GM06990 (cell line): ENCODE data around the gene FIP1L1.
A peak's percentile ranks its signal among the peaks of the same experiment; 100 is the strongest.

ENCODE experiments used
- DNase-seq: peaks from one replicate; pipeline ENCODE4 v3.0.0-alpha.2; 2011; ENCODE audit not compliant: insufficient read length; ENCODE audit errors: extremely low read depth
- H3K27me3 ChIP-seq: replicated peaks from 2 replicates; pipeline ENCODE4 v1.6.0; 2011; ENCODE audit warnings: low read length; ENCODE audit not compliant: control insufficient read depth, insufficient read depth
- H3K36me3 ChIP-seq: 2 replicates; pipeline ENCODE4 v1.5.1; 2011; ENCODE audit warnings: low read length; ENCODE audit not compliant: control insufficient read depth, insufficient read depth
- H3K4me3 ChIP-seq: replicated peaks from 2 replicates; pipeline ENCODE4 v1.5.1; 2011; ENCODE audit warnings: low read depth, mild to moderate bottlenecking, control low read depth, low read length
- TF ChIP-seq, protein P1 (sequence below): IDR thresholded peaks from 2 replicates; pipeline ENCODE4 v1.5.1; 2011; ENCODE audit warnings: low read length, control low read depth, mild to moderate bottlenecking, inconsistent platforms; ENCODE audit not compliant: insufficient read depth, poor library complexity, severe bottlenecking

Gene FIP1L1

DNA sequence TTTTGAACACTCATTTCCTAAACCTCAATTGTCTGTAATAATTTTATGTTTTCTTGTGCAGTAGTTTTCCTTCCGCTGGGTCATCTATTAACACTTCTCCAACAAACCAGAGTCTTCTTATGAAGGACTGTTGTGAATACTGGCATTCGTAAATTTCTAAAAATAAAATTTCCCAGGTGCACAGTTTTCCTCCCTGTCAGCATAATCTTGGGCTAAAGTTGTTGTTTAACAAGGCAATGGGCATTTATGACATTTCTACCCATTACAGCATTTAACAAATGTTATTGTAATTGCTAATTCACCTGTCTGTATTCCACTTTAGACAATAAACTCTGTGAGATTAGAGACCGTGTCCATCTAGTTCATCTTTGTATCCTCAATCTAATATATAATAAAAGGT, 12.8 kb upstream of the FIP1L1 start:
- TF ChIP-seq, protein P1, sequence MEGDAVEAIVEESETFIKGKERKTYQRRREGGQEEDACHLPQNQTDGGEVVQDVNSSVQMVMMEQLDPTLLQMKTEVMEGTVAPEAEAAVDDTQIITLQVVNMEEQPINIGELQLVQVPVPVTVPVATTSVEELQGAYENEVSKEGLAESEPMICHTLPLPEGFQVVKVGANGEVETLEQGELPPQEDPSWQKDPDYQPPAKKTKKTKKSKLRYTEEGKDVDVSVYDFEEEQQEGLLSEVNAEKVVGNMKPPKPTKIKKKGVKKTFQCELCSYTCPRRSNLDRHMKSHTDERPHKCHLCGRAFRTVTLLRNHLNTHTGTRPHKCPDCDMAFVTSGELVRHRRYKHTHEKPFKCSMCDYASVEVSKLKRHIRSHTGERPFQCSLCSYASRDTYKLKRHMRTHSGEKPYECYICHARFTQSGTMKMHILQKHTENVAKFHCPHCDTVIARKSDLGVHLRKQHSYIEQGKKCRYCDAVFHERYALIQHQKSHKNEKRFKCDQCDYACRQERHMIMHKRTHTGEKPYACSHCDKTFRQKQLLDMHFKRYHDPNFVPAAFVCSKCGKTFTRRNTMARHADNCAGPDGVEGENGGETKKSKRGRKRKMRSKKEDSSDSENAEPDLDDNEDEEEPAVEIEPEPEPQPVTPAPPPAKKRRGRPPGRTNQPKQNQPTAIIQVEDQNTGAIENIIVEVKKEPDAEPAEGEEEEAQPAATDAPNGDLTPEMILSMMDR, result no peak
- Histone ChIP-seq H3K4me3 (peak overlapping the region; percentile 99), H3K27me3 (no peaks in the 10 kb centered on the region), H3K36me3 (no peaks in the 10 kb centered on the region)
- no peak for DNase-seq

DNA sequence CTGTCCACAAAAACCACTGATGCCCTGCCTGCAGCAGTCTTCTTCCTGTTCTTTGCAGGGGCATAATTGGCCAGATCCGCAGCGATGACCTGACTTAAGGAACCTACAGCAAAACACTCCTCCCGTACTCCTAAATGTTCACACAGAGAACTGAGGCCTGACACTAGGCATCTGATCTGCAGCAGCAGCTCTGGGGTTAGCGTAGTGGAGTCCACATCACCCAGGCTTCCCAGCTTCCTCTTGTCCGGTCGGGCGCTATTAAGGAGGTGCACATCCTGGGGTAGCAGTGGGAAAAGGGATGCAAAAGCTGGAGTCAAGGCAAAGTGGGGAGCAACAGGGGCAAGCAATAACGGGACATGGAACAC, 12.3 kb upstream of the FIP1L1 start:
- H3K36me3 ChIP-seq, result no peaks in the 10 kb centered on the region
- no peak for DNase-seq
- H3K4me3 ChIP-seq, result peak overlapping the region; percentile 99
- H3K27me3 ChIP-seq, result no peaks in the 10 kb centered on the region
- TF ChIP-seq, protein P1, result no peak

DNA sequence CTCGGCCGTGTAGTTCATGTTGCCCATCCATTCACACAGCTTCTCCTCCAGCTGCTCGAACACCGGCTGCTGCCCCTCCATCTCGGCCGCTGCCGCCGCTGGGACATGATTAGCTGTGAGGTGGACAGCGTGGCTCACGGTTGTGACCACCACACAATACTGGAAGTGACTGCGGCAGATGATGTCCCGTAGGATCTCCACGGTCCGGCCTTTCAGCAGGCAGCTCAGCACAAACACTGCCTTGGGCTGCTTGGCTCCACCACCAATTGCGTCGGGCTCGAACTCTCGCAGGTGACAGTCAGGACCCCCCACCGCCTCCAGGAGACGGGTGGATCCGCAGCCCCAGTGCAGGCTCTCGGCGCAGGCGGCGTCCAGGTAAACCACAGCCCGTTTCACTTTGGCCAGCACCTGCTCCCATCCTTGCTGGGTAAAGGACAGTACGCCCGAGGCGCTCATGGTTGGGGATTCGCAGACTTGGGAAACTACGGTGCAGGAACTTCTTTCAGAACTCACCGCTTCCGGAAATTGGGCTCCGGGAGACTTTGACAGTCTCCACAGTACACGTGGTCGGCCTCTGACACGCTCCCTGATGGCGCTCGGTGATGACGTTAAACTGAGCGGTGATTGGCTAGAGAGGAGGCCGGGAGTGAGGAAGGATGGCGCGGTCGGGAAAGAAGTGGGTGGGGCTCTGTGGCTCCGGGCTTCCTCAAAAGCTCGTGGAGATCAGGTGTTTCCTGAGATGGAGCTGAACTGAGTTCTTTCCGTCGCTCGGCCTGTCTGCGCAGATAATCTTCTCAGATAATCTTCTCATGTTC, 11.7 kb upstream of the FIP1L1 start, which contains the start of gene SCFD2:
SCFD2 (minus strand) TSS at position 576 of the 815 bp plus-strand sequence.
- Histone ChIP-seq H3K4me3 (peak within 1 kb of the TSS; percentile 99), H3K36me3 (no peaks in the 10 kb centered on the region), H3K27me3 (no peaks in the 10 kb centered on the region)
- DNase-seq, result peak; percentile 87
- TF ChIP-seq, protein P1, result no peak

DNA sequence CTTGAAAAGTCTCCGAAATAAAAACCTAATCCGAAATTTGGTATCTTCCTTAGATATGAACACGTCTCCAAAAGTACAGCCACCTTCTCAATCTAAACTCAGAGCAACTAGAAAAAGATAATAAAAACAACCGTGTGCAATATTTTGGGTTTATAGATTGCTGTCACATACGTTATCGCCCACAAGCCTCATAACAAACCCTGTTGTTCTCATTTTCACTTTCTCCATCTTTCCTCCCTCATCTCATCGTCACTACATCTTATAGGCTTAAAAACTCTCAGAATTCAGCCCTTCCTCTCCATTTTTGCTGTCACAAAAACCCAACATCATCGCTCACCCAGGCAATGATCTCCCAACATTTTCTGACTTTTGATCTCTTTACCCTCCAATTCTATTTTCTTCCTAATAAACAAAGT, 11.1 kb upstream of the FIP1L1 start:
- H3K27me3 ChIP-seq, result no peaks in the 10 kb centered on the region
- TF ChIP-seq, protein P1, result no peak
- DNase-seq, result no peak
- H3K36me3 ChIP-seq, result no peaks in the 10 kb centered on the region
- peak overlapping the region; percentile 99 for H3K4me3 ChIP-seq

DNA sequence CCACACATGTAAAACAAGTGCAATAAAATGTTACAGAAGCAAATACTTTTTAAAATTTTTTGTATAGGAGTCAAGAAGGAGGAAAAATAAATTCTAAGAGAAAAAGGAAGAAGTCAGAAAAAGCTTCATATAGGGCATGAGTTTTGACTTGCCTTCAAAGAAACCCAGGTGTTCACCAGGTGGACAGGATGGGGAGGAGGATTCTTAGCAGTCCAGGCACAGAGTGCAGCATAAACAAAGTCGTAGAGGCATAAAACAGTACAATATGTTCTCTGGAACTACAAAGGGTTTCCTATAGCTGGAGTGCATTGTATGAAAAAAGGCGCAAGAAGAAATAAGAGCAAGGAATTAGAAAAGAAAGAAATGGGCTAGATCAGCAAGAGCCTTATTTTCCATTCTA, 9.7 kb upstream of the FIP1L1 start:
- Histone ChIP-seq H3K27me3 (no peaks in the 10 kb centered on the region), H3K36me3 (no peaks in the 10 kb centered on the region), H3K4me3 (no peak overlapping the region)
- TF ChIP-seq, protein P1, result no peak
- no peak for DNase-seq

DNA sequence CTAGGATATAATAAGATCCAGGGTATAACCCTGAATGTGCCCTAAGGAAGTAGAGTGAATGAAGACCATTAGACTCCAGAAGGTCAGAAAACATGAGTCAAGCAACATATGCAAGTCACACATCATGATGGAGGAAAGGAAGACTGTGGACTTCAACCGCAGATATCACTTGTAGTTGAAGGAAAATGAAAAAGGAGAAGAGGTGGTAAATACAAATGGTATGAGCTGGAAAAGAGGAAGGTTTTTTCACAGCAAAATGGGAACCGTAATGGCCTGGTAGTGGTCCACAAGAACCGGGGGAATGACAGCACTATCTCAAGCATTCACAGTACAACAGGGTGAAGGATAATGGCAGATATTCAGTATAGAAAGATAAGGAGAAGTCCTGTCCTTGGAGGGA, 6.4 kb upstream of the FIP1L1 start:
- no peaks in the 10 kb centered on the region for H3K27me3 ChIP-seq
- no peaks in the 10 kb centered on the region for H3K36me3 ChIP-seq
- TF ChIP-seq, protein P1, result no peak
- DNase-seq, result no peak
- H3K4me3 ChIP-seq, result no peak overlapping the region
